ENCODE measurements around the gene COPE.

GRCh38 chr19:18919900-18920214, 670 bp upstream of the COPE start:
- no peak for TF ChIP-seq CTCF (optimal IDR thresholded peaks at IDR 0.05 in 1 of 3, IDR thresholded peaks at IDR 0.05 in 1 of 3, conservative IDR thresholded peaks at IDR 0.05 in 1 of 3; ENCODE audit: extremely low read depth in 1 of 3, insufficient read depth in 2 of 3, low read length in 3 of 3)
- TF ChIP-seq EZH2 (IDR thresholded peaks at IDR 0.05; ENCODE audit: low read length) = no peak
